Measurements from ENCODE around the gene PCMTD2. TPM values are rescaled to one million over a fixed set of nuclear protein-coding genes. Genes with fewer than 3 reads are reported as not detected.

The PCMTD2 gene
- total and polyA plus RNA-seq, 2 of the 13 experiments (the other 11 are each of a cell fraction or from before 2014, with no cell fraction given), result 47.0 to 76.9 TPM

GRCh38 chr20:64255361-64256281, at the start of gene PCMTD2 (continued):
- TF ChIP-seq MXD3 (CRISPR knock-in tag; IDR thresholded peaks at IDR 0.05), result peak; percentile 88; the same call in 1 of the 2 replicates
- TF ChIP-seq ZNF280D (CRISPR knock-in tag; IDR thresholded peaks at IDR 0.05), result peak; percentile 83; the same call in 1 of the 2 replicates
- peak; percentile 90; the same call in 1 of the 2 replicates for TF ChIP-seq ZNF33B (CRISPR knock-in tag; IDR thresholded peaks at IDR 0.05)
- no peak for TF ChIP-seq POLR2AphosphoS2 (IDR thresholded peaks at IDR 0.05; ENCODE audit: low read depth, low read length)
- no peak; the same call in 1 of the 2 replicates for TF ChIP-seq SOX13 (IDR thresholded peaks at IDR 0.05)
- peak in 1 of 2 experiments; percentile 33; a peak in 1 of 4 replicates for TF ChIP-seq SOX13 (CRISPR knock-in tag; conservative IDR thresholded peaks at IDR 0.05 in 1 of 2, IDR thresholded peaks at IDR 0.05 in 1 of 2)
- TF ChIP-seq MED1 (CRISPR knock-in tag; IDR thresholded peaks at IDR 0.05), result peak; percentile 44; the same call in 1 of the 2 replicates
- no peak; the same call in 1 of the 2 replicates for TF ChIP-seq SP2 (CRISPR knock-in tag; IDR thresholded peaks at IDR 0.05)
- peak; percentile 89 for TF ChIP-seq MXD1 (CRISPR knock-in tag; IDR thresholded peaks at IDR 0.05)
- TF ChIP-seq ZNF790 (CRISPR knock-in tag; IDR thresholded peaks at IDR 0.05; ENCODE audit: borderline replicate concordance), result peak; percentile 81; the same call in 1 of the 2 replicates
- no peak for TF ChIP-seq JARID2 (CRISPR knock-in tag; IDR thresholded peaks at IDR 0.05; ENCODE audit: insufficient replicate concordance)
- TF ChIP-seq ZNF326 (CRISPR knock-in tag; IDR thresholded peaks at IDR 0.05; ENCODE audit: borderline replicate concordance), result no peak
- TF ChIP-seq JUND (CRISPR knock-in tag; IDR thresholded peaks at IDR 0.05), result 0 out of 2 replicates have a peak, but pooled peaks have one; percentile 52
- TF ChIP-seq ZNF292 (CRISPR knock-in tag; IDR thresholded peaks at IDR 0.05; ENCODE audit: borderline replicate concordance, low read depth), result no peak
- peak; percentile 66 for TF ChIP-seq ESRRA (CRISPR knock-in tag; IDR thresholded peaks at IDR 0.05; ENCODE audit: low read depth)
- TF ChIP-seq ZNF180 (CRISPR knock-in tag; IDR thresholded peaks at IDR 0.05; ENCODE audit: borderline replicate concordance, low read depth), result no peak
- TF ChIP-seq E2F5 (CRISPR knock-in tag; conservative IDR thresholded peaks at IDR 0.05), result peak; percentile 59; the same call in 1 of the 2 replicates
- peak; percentile 96 for TF ChIP-seq TAF1 (CRISPR knock-in tag; IDR thresholded peaks at IDR 0.05)
- TF ChIP-seq ZNF841 (CRISPR knock-in tag; IDR thresholded peaks at IDR 0.05; ENCODE audit: borderline replicate concordance), result no peak; the same call in 1 of the 2 replicates
- TF ChIP-seq ERF (CRISPR knock-in tag; IDR thresholded peaks at IDR 0.05), result peak; percentile 62; the same call in 1 of the 2 replicates
- no peak for TF ChIP-seq SIX4 (CRISPR knock-in tag; IDR thresholded peaks at IDR 0.05)
- TF ChIP-seq ZNF513 (CRISPR knock-in tag; conservative IDR thresholded peaks at IDR 0.05), result no peak
